ENCODE measurements around the gene IL17RC.
"Not testable (repeated sequence)": the region's sequence is repeated elsewhere in the genome, so short reads cannot be mapped to it uniquely, and the experiment has no call there.

IL17RC gene, protein sequence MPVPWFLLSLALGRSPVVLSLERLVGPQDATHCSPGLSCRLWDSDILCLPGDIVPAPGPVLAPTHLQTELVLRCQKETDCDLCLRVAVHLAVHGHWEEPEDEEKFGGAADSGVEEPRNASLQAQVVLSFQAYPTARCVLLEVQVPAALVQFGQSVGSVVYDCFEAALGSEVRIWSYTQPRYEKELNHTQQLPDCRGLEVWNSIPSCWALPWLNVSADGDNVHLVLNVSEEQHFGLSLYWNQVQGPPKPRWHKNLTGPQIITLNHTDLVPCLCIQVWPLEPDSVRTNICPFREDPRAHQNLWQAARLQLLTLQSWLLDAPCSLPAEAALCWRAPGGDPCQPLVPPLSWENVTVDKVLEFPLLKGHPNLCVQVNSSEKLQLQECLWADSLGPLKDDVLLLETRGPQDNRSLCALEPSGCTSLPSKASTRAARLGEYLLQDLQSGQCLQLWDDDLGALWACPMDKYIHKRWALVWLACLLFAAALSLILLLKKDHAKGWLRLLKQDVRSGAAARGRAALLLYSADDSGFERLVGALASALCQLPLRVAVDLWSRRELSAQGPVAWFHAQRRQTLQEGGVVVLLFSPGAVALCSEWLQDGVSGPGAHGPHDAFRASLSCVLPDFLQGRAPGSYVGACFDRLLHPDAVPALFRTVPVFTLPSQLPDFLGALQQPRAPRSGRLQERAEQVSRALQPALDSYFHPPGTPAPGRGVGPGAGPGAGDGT

DNA sequence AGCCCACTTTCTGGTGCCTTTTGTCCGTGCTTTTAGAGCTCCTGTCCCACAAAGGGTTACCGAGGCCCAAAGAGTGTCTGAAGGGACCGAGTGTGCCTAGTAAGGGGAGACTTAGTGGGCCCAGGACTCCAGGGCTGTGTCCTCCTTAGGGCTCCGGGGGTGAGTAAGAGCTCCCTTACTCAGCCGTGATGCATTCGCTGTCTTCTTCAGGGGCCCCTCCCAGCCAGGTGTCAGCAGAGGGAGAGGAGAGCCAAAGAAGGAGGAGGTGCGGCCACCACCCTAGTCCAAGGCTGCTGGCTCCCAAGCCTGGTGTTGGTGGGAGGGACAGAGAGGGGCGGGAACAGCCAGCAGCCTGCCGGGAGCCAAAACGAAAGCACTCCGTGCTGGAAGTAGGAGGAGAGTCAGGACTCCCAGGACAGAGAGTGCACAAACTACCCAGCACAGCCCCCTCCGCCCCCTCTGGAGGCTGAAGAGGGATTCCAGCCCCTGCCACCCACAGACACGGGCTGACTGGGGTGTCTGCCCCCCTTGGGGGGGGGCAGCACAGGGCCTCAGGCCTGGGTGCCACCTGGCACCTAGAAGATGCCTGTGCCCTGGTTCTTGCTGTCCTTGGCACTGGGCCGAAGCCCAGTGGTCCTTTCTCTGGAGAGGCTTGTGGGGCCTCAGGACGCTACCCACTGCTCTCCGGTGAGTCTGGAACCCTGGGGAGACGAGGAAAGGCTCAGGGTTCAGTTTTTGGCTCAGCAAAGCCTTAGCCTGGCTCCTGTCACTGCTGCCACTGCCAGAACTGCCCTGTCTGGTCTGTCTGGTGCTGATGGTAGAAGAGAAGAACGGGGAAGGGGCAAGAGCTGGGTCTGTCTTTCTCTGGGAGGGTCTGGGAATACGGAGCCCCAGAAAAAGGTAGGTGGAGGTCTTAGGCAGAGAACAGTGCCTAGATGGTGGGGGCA, at the start of gene IL17RC:
TSS of gene IL17RC (plus strand) at position 365 of the 947 bp plus-strand sequence. CDS start at position 583, 218 bp downstream.
- ChIA-PET CTCF (interaction anchor here (0.8 kb wide), 1 partner anchor 29 kb away, joined by 5 read pairs; no protein-coding TSS in a partner anchor), POLR2A (ENCODE audit: low non-redundant PET) (interaction anchor here (0.5 to 1.0 kb wide), 3 partner anchors 14 to 360 kb away, joined by 3 read pairs; partner anchors contain the start of gene IL17RE)
- peak within 1 kb of the TSS; percentile 91 for H3K27ac ChIP-seq
- peak; percentile 88 for DNase-seq (ENCODE audit: low spot score)
- TF ChIP-seq, protein P1, sequence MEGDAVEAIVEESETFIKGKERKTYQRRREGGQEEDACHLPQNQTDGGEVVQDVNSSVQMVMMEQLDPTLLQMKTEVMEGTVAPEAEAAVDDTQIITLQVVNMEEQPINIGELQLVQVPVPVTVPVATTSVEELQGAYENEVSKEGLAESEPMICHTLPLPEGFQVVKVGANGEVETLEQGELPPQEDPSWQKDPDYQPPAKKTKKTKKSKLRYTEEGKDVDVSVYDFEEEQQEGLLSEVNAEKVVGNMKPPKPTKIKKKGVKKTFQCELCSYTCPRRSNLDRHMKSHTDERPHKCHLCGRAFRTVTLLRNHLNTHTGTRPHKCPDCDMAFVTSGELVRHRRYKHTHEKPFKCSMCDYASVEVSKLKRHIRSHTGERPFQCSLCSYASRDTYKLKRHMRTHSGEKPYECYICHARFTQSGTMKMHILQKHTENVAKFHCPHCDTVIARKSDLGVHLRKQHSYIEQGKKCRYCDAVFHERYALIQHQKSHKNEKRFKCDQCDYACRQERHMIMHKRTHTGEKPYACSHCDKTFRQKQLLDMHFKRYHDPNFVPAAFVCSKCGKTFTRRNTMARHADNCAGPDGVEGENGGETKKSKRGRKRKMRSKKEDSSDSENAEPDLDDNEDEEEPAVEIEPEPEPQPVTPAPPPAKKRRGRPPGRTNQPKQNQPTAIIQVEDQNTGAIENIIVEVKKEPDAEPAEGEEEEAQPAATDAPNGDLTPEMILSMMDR (conservative IDR thresholded peaks at IDR 0.05; ENCODE audit: low read depth) = no peak

DNA sequence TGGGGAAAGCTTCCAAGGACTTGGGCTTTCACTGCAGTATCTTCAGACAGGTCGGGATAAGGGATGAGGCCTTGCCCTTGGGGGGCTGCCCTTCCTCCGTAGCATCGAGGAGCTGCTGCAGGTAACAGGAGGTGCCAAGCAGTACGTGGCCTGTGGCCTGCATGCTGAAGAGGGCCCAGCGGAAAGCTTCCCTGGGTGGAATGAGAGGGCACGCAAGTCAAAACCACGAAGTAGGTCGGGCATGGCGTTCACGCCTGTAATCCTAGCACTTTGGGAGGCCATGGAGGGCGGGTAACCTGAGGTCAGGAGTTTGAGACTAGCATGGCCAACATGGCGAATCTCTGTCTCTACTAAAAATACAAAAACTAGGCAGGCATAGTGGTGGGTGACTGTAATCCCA, 49.8 kb upstream of the IL17RC start:
- ChIA-PET CTCF (no interaction called here), POLR2A (ENCODE audit: low non-redundant PET) (no interaction called here)
- no peak for DNase-seq (ENCODE audit: low spot score)
- TF ChIP-seq, protein P1 (conservative IDR thresholded peaks at IDR 0.05; ENCODE audit: low read depth) = no peak
- H3K27ac ChIP-seq = peak overlapping the region; percentile 56

DNA sequence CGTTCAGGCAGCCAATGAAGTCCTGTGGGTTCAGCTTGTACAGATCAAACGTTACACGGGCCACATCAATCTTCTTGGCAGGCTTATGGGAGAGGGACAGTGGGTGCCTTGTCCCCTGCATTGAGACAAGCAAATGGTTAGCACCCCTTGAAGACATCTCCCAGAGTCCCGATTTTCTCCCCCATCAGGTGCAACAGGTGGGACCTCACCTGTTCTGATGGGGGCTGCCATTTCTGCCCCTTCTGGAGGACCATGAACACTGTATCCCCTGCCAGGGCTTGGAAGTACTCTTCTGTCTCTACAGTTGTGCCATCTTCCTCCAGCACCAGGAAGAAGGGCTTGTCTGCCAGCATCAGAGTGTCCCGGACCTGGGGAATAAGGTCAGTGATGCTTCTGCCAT, 46.9 kb upstream of the IL17RC start:
- DNase-seq (ENCODE audit: low spot score) = no peak
- TF ChIP-seq, protein P1 (conservative IDR thresholded peaks at IDR 0.05; ENCODE audit: low read depth) = no peak
- H3K27ac ChIP-seq = no peak overlapping the region
- ChIA-PET POLR2A (ENCODE audit: low non-redundant PET) (no interaction called here), CTCF (no interaction called here)

DNA sequence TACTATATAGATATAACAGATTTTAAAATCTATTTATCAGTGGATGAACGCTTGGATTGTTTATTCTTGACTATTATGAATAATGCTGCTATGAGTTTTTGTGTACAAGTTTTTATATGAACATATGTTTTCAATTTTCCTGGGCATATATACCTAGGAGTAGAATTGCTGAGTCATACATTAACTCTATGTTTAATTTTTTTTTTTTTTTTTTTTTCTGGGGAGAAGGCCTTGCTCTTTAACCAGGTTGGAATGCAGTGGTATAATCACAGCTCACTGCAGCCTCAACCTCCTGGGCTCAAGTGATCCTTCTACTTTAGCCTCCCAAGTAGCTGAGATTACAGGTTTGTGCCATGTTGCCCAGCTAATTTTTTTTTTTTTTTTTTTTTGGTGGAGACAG, 45.9 kb upstream of the IL17RC start:
- TF ChIP-seq, protein P1 (conservative IDR thresholded peaks at IDR 0.05; ENCODE audit: low read depth) = no peak
- DNase-seq (ENCODE audit: low spot score) = no peak
- no peak overlapping the region for H3K27ac ChIP-seq
- ChIA-PET POLR2A (ENCODE audit: low non-redundant PET) (interaction anchor here (0.6 kb wide), 2 partner anchors 36 to 75 kb away, joined by 6 to 9 read pairs; no protein-coding TSS in a partner anchor), CTCF (no interaction called here)

DNA sequence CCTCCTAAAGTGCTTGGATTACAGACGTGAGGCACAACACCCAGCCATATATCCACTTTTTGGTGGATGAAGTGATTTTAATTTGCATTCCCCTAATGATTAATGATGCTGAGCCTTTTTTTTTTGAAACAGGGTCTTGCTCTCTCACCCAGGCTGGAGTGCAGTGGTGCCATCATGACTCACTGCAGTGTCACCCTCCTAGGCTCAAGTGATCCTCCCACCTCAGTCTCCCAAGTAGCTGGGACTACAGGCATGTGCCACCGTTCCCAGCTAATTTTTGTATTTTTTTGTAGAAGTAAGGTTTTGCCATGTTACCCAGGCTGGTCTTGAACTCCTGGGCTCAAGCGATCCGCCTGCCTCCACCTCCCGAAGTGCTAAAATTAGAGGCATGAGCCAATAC, 44.8 kb upstream of the IL17RC start:
- CTCF ChIA-PET = interaction anchor here (0.6 kb wide), 1 partner anchor 49 kb away, joined by 4 read pairs; no protein-coding TSS in a partner anchor
- POLR2A ChIA-PET (ENCODE audit: low non-redundant PET); DNase-seq (ENCODE audit: low spot score): not testable (repeated sequence)

DNA sequence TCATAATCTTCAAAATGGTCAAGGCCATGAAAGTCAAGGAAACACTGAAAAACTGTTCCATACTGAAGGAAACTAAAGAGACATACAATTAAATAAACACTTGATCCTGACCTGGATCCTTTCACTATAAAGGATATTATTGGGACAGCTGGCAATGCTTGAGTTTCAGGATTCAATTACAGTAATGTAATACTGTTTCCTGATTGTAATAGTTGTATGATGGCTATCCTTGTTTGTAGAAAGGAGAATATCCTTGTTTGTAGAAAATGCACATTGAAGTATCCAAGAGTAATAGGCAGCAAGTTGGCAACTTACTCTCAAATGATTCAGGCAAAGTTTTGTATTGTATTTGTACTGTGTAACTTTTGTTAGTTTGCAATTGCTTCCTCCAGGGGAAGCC, 41.5 kb upstream of the IL17RC start:
- no peak for DNase-seq (ENCODE audit: low spot score)
- TF ChIP-seq, protein P1 (conservative IDR thresholded peaks at IDR 0.05; ENCODE audit: low read depth) = no peak
- H3K27ac ChIP-seq = no peak overlapping the region
- CTCF ChIA-PET = no interaction called here
- POLR2A ChIA-PET (ENCODE audit: low non-redundant PET) = no interaction called here

More for the DNA sequence above, 44.8 kb upstream of the IL17RC start:
- H3K27ac ChIP-seq = not testable (repeated sequence)

DNA sequence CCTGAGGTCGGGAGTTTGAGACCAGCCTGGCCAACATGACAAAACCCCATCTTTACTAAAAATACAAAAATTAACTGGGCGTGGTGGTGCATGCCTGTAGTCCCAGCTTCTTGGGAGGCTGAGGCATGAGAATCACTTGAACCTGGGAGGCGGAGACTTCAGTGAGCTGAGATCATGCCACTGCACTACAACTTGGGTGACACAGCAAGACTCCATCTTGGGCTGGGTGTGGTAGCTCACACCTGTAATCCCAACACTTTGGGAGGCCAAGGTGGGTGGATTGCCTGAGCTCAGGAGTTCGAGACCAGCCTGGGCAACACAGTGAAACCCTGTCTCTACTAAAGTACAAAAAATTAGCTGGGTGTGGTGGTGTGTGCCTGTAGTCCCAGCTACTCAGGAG, 40.6 kb upstream of the IL17RC start:
- DNase-seq (ENCODE audit: low spot score); H3K27ac ChIP-seq; POLR2A ChIA-PET (ENCODE audit: low non-redundant PET): not testable (repeated sequence)
- CTCF ChIA-PET = interaction anchor here (0.6 kb wide), 1 partner anchor 372 kb away, joined by 4 read pairs; no protein-coding TSS in a partner anchor
